ENCODE measurements around the gene ZNF385B.

The ZNF385B gene

DNA sequence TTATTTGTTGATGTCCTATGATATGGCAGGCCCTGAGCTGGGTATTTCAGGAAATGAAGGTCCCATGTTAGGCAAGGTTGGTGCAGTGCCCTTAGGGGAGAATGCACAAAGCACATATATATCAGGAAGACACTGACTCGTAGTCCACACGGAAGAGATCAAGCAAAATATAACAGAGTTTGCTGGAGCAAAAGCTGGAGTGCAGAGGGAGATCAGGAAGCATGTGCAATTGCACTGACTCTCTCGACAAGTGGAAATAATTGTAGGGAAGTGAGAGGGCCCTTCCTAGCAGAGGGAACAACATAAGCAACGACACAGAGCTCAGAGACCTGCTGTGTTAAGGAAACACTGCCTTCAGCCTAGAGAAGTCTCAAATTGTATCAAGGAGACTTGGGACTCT, 4.2 kb downstream of the ZNF385B start:
- TF ChIP-seq Cebpa-rat (IDR thresholded peaks at IDR 0.05) = no peak
- peaks cover 20% of the 10 kb centered on the region for H4K20me1 ChIP-seq
- H3K4me2 ChIP-seq = no peak overlapping the region
- no peak overlapping the region for H3K9ac ChIP-seq
- no peaks in the 10 kb centered on the region for H3K9me3 ChIP-seq
- H3K27me3 ChIP-seq = peaks cover 48% of the 10 kb centered on the region
- no peaks in the 10 kb centered on the region for H3K36me3 ChIP-seq
- no peak overlapping the region for H3K4me3 ChIP-seq
- H3K4me1 ChIP-seq = peaks cover 13% of the 10 kb centered on the region
- no peak overlapping the region for H3K27ac ChIP-seq

DNA sequence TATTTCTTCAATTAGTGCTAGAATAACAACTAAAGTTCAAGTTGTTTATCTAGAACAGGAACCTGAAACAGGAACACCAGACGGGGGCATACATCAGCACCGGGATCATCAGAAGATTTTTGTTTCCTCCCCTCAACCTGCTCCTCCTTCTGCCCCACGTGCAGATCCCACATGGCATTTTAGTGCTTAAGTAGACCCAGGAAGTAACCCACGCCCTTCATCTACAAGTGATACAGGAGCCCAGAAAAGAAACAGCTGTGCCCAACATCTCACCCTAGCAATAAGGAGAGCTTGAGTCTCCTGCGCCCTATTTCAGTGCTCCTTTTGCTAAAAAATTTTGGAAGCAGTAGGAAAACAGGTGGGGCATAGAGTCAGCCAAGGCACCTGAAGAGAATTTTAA, 5.2 kb downstream of the ZNF385B start:
- no peaks in the 10 kb centered on the region for H3K9me3 ChIP-seq
- no peak overlapping the region for H3K4me2 ChIP-seq
- H3K4me3 ChIP-seq = no peak overlapping the region
- TF ChIP-seq Cebpa-rat (IDR thresholded peaks at IDR 0.05) = no peak
- peaks cover 38% of the 10 kb centered on the region for H3K27me3 ChIP-seq
- H3K9ac ChIP-seq = no peak overlapping the region
- H4K20me1 ChIP-seq = peaks cover 12% of the 10 kb centered on the region
- H3K4me1 ChIP-seq = peaks cover 6% of the 10 kb centered on the region
- H3K27ac ChIP-seq = no peak overlapping the region
- H3K36me3 ChIP-seq = no peaks in the 10 kb centered on the region

- Histone ChIP-seq H3K9me3 (no peaks in the 10 kb centered on the region), H3K27me3 (peaks cover 33% of the 10 kb centered on the region), H3K4me2 (no peak overlapping the region), H3K4me1 (0 out of 2 replicates have a peak, but pooled peaks cover 1% of the 10 kb centered on the region), H3K36me3 (no peaks in the 10 kb centered on the region), H3K27ac (no peak overlapping the region), H4K20me1 (peaks cover 7% of the 10 kb centered on the region; the same call in 1 of the 2 replicates), H3K4me3 (no peak overlapping the region), H3K9ac (no peak overlapping the region)
- TF ChIP-seq Cebpa-rat (IDR thresholded peaks at IDR 0.05) = no peak
Observed at GRCh38 chr2:179855673-179856072, 5.7 kb downstream of the ZNF385B start.

- H3K4me2 ChIP-seq = no peak overlapping the region
- H3K9ac ChIP-seq = no peak overlapping the region
- no peak for TF ChIP-seq Cebpa-rat (IDR thresholded peaks at IDR 0.05)
- H3K36me3 ChIP-seq = no peaks in the 10 kb centered on the region
- no peak overlapping the region for H3K27ac ChIP-seq
- no peaks in the 10 kb centered on the region for H3K4me1 ChIP-seq
- no peaks in the 10 kb centered on the region for H3K9me3 ChIP-seq
- H3K4me3 ChIP-seq = no peak overlapping the region
- H4K20me1 ChIP-seq = no peaks in the 10 kb centered on the region
- H3K27me3 ChIP-seq = peaks cover 25% of the 10 kb centered on the region
Observed at GRCh38 chr2:179854891-179855290, 6.5 kb downstream of the ZNF385B start.

DNA sequence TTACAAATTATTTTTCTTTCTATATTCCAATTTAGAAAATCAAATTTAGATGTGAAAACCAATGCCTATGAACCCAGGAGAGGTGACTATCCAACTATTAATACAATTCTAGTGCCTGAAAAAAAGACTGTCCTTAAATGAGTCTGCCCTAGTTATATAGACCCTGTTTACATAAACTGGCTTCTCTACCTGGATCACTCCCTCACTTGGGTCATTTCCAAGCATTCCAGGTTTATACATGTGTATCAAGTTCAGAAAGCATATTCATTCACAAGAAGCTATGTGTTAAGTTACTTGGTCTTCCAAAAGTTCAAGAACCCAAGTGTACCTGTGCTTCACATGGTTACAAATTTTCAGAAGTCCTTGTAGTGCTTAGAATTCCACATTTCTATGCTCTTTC, 8.3 kb downstream of the ZNF385B start:
- H3K9me3 ChIP-seq = no peaks in the 10 kb centered on the region
- no peaks in the 10 kb centered on the region for H3K36me3 ChIP-seq
- no peaks in the 10 kb centered on the region for H4K20me1 ChIP-seq
- no peak overlapping the region for H3K4me3 ChIP-seq
- H3K4me1 ChIP-seq = no peaks in the 10 kb centered on the region
- no peak overlapping the region for H3K9ac ChIP-seq
- no peak overlapping the region for H3K27ac ChIP-seq
- no peak overlapping the region for H3K4me2 ChIP-seq
- H3K27me3 ChIP-seq = peaks cover 8% of the 10 kb centered on the region; the same call in 1 of the 2 replicates
- TF ChIP-seq Cebpa-rat (IDR thresholded peaks at IDR 0.05) = no peak

DNA sequence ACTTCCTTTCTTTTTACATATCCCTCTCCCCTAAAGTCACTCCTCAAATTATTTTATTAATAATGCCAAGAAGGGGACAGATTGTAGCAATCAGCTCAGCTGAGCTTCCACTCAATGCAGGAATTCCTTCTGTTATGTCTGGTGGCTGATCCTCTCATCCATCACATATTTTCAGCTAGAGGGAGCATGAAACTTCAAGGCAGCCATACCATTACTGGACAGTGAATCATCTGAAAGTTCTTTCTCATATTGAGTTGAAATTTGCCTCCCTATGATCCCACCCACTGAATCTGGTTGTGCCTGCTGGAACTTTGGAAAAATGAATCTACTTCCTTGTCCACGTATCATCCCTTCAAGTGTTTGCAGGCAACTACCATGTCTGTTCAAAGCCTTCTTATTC, 11.2 kb downstream of the ZNF385B start:
- Histone ChIP-seq H3K36me3 (no peaks in the 10 kb centered on the region), H4K20me1 (no peaks in the 10 kb centered on the region), H3K9me3 (no peaks in the 10 kb centered on the region), H3K27me3 (no peaks in the 10 kb centered on the region), H3K4me1 (no peaks in the 10 kb centered on the region), H3K27ac (no peak overlapping the region), H3K4me2 (no peak overlapping the region), H3K9ac (no peak overlapping the region), H3K4me3 (no peak overlapping the region)
- no peak for TF ChIP-seq Cebpa-rat (IDR thresholded peaks at IDR 0.05)

GRCh38 chr2:179849719-179850118, 11.7 kb downstream of the ZNF385B start:
- TF ChIP-seq Cebpa-rat (IDR thresholded peaks at IDR 0.05) = no peak
- Histone ChIP-seq H3K4me2 (no peak overlapping the region), H3K27ac (no peak overlapping the region), H4K20me1 (no peaks in the 10 kb centered on the region), H3K4me3 (no peak overlapping the region), H3K9me3 (no peaks in the 10 kb centered on the region), H3K36me3 (no peaks in the 10 kb centered on the region), H3K4me1 (no peaks in the 10 kb centered on the region), H3K27me3 (no peaks in the 10 kb centered on the region), H3K9ac (no peak overlapping the region)

- no peak overlapping the region for H3K27ac ChIP-seq
- H3K4me3 ChIP-seq = no peak overlapping the region
- no peak for TF ChIP-seq Cebpa-rat (IDR thresholded peaks at IDR 0.05)
- no peaks in the 10 kb centered on the region for H3K9me3 ChIP-seq
- no peaks in the 10 kb centered on the region for H3K4me1 ChIP-seq
- no peaks in the 10 kb centered on the region for H3K27me3 ChIP-seq
- no peak overlapping the region for H3K4me2 ChIP-seq
- H3K36me3 ChIP-seq = no peaks in the 10 kb centered on the region
- H4K20me1 ChIP-seq = no peaks in the 10 kb centered on the region
- H3K9ac ChIP-seq = no peak overlapping the region
Observed at GRCh38 chr2:179843541-179843940, 17.9 kb downstream of the ZNF385B start.

GRCh38 chr2:179842498-179843153, 18.8 kb downstream of the ZNF385B start:
- no peak overlapping the region for H3K27ac ChIP-seq
- no peaks in the 10 kb centered on the region for H4K20me1 ChIP-seq
- no peaks in the 10 kb centered on the region for H3K27me3 ChIP-seq
- no peaks in the 10 kb centered on the region for H3K36me3 ChIP-seq
- H3K9me3 ChIP-seq = no peaks in the 10 kb centered on the region
- H3K4me2 ChIP-seq = no peak overlapping the region
- no peak overlapping the region for H3K4me3 ChIP-seq
- TF ChIP-seq Cebpa-rat (IDR thresholded peaks at IDR 0.05) = no peak
- H3K9ac ChIP-seq = no peak overlapping the region
- H3K4me1 ChIP-seq = no peaks in the 10 kb centered on the region

DNA sequence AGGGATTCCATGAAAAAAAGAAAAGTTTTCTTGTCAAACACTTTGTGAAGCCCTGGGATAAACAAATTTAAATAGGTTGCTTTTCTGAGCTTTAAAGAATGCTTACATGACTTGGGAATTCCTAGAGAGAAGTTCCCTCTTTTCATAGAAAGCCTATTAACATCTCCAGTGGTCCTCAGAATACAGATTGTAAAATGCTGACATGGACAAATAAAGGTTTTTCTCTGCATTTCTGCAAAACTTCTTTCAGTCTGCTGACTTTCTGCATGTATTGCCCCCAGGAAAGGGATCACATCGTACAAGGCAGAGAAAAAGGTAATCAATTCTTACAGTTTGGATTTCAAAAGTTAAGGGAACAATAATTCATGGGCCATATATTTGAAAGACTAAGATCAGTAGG, 20.6 kb downstream of the ZNF385B start:
- Histone ChIP-seq H3K9ac (no peak overlapping the region), H3K9me3 (no peaks in the 10 kb centered on the region), H3K4me1 (no peaks in the 10 kb centered on the region), H4K20me1 (no peaks in the 10 kb centered on the region), H3K36me3 (no peaks in the 10 kb centered on the region), H3K27ac (no peak overlapping the region), H3K4me2 (no peak overlapping the region), H3K4me3 (no peak overlapping the region), H3K27me3 (no peaks in the 10 kb centered on the region)
- TF ChIP-seq Cebpa-rat (IDR thresholded peaks at IDR 0.05) = no peak

DNA sequence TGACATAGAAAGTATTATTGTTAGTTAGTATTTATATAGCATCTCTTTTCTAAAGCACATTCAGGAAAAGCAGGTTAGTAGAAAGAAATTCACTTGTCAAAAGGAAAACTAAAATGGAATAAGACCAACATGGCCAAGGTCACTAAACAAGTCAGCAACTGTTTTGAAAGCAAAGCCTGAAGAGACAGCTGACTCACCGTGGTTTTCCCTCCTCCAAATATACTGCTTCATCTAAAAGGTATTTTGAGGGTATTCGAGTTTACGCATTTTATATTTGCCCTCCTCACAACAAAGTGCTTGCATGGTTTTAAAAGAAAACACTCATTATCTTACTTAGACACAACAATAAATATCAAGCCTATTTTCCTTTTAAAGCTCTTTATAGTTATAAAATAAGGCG, 24.0 kb downstream of the ZNF385B start:
- Histone ChIP-seq H3K36me3 (no peaks in the 10 kb centered on the region), H3K4me2 (no peak overlapping the region), H3K27me3 (no peaks in the 10 kb centered on the region), H3K9me3 (no peaks in the 10 kb centered on the region), H3K4me3 (no peak overlapping the region), H4K20me1 (no peaks in the 10 kb centered on the region), H3K9ac (no peak overlapping the region), H3K27ac (no peak overlapping the region), H3K4me1 (no peaks in the 10 kb centered on the region)
- TF ChIP-seq Cebpa-rat (IDR thresholded peaks at IDR 0.05) = no peak
